Measurements from ENCODE around the gene CYP4F11. TPM values are rescaled to one million over a fixed set of nuclear protein-coding genes. Genes with fewer than 3 reads are reported as not detected.
"Not testable (repeated sequence)": the region's sequence is repeated elsewhere in the genome, so short reads cannot be mapped to it uniquely, and the experiment has no call there.

CYP4F11 gene
- total RNA-seq, 1 donor from 2014 or later, result not detected

DNA sequence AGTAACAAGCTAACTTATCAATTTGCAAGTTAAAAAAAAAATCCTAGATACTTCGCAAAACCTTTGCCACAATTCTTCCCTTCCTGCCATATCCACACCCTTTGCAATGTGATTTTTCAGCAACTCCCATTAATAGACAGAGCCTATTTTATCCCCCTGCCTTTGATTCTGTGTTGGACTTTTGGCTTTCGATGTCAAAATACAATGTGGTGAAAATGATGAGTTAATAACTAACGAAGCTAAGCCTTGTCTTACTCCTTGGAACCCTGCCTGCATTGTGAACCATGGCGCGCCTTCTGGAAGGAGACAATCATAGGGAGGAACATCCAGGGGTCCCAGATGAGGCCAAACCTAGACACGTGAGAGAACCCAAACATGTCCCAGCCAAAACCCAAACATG lies 42.9 kb downstream of the CYP4F11 start:
- DNase-seq (ENCODE audit: low spot score), result no peak
- Mint-ChIP-seq H3K4me3 (ENCODE audit: unreplicated experiment) (no peak overlapping the region), H3K27me3 (ENCODE audit: low read depth) (no peaks in the 10 kb centered on the region), H3K36me3 (ENCODE audit: low read depth) (no peaks in the 10 kb centered on the region), H3K27ac (ENCODE audit: unreplicated experiment) (no peak overlapping the region), H3K9me3 (ENCODE audit: low read depth) (peaks cover 11% of the 10 kb centered on the region), H3K4me1 (ENCODE audit: low read depth) (no peaks in the 10 kb centered on the region)
- TF ChIP-seq, protein P1, sequence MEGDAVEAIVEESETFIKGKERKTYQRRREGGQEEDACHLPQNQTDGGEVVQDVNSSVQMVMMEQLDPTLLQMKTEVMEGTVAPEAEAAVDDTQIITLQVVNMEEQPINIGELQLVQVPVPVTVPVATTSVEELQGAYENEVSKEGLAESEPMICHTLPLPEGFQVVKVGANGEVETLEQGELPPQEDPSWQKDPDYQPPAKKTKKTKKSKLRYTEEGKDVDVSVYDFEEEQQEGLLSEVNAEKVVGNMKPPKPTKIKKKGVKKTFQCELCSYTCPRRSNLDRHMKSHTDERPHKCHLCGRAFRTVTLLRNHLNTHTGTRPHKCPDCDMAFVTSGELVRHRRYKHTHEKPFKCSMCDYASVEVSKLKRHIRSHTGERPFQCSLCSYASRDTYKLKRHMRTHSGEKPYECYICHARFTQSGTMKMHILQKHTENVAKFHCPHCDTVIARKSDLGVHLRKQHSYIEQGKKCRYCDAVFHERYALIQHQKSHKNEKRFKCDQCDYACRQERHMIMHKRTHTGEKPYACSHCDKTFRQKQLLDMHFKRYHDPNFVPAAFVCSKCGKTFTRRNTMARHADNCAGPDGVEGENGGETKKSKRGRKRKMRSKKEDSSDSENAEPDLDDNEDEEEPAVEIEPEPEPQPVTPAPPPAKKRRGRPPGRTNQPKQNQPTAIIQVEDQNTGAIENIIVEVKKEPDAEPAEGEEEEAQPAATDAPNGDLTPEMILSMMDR (IDR thresholded peaks at IDR 0.05), result no peak

DNA sequence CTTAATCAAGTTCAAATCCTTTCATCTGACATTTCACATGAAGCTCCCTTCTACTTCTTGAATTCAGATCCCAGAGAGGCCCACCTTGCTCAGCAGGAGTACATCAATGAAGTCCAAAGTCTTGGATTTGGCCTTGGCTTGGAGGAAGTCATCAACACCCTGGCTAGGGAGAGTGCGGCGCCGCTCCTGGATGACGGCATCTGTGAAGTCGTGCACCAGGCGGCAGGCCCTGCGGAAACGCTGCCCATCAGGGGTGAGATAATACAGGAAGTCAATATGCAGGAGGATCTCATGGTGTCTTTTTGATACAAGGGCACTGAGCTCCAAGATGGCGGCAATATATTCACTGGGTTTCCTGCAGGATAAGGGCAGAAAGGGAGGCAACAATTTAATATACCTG lies 45.0 kb downstream of the CYP4F11 start:
- H3K4me1 Mint-ChIP-seq (ENCODE audit: low read depth); H3K9me3 Mint-ChIP-seq (ENCODE audit: low read depth); H3K4me3 Mint-ChIP-seq (ENCODE audit: unreplicated experiment); H3K27me3 Mint-ChIP-seq (ENCODE audit: low read depth); DNase-seq (ENCODE audit: low spot score); H3K27ac Mint-ChIP-seq (ENCODE audit: unreplicated experiment); H3K36me3 Mint-ChIP-seq (ENCODE audit: low read depth): not testable (repeated sequence)

DNA sequence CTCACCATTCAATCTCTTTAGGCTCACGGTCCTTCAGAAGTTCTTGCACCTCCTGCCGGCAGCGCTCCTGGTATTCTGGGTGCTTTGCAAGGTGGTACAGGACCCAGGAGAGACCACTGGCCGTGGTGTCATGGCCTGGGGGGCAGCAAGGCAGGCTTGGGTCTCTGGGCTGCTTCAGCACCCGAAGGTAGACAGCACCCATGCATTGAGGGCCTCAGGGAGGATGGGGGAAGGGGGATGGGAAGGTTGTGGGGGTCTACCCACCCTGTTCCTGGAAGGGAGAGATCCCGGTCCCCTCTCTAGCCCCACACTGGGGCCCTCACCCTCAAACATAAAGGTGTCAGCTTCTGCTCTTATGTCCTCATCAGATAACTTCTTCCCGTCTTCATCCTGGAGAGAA lies 48.4 kb downstream of the CYP4F11 start:
- no peaks in the 10 kb centered on the region for H3K27me3 Mint-ChIP-seq (ENCODE audit: low read depth)
- no peaks in the 10 kb centered on the region for H3K4me1 Mint-ChIP-seq (ENCODE audit: low read depth)
- H3K4me3 Mint-ChIP-seq (ENCODE audit: unreplicated experiment), result no peak overlapping the region
- H3K36me3 Mint-ChIP-seq (ENCODE audit: low read depth), result no peaks in the 10 kb centered on the region
- no peak overlapping the region for H3K27ac Mint-ChIP-seq (ENCODE audit: unreplicated experiment)
- no peaks in the 10 kb centered on the region for H3K9me3 Mint-ChIP-seq (ENCODE audit: low read depth)
- DNase-seq (ENCODE audit: low spot score), result no peak
- TF ChIP-seq, protein P1 (IDR thresholded peaks at IDR 0.05), result no peak

DNA sequence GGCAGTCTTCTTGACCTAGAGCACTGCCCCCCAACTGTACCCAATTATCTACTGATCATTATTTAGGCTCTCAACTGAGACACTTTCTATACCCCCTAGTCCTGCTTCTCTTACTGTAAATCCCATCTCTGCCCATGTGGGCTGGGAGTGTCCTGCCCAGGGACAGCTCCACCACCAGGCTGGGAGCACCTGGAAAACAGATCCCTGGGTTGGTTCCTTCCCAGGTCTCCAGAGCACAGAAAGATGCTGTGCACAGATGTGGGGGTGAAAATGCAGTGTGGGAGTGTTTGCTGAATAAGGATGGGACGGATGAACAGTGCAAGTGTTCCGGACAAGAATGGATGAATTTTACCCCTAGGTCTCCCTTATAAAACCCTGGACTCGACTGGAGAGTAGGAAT lies 49.2 kb downstream of the CYP4F11 start:
- Mint-ChIP-seq H3K36me3 (ENCODE audit: low read depth) (no peaks in the 10 kb centered on the region), H3K27ac (ENCODE audit: unreplicated experiment) (no peak overlapping the region)

DNA sequence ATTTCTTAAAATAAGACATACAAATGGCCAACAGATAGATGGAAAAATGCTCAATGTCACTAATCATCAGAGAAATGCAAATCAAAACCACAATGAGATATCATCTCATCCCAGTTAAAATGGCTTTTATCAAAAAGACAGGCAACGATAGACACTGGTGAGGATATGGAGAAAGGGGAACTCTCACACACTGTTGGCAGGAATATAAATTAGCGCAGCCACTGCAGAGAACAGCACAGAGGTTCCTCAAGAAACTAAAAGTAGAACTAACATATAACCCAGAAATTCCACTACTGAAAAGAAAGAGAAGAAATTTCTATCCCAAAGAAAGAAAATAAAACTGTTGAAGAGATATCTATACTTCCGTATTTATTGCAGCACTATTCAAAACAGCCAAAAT lies 51.0 kb downstream of the CYP4F11 start:
- H3K27me3 Mint-ChIP-seq (ENCODE audit: low read depth); DNase-seq (ENCODE audit: low spot score); H3K36me3 Mint-ChIP-seq (ENCODE audit: low read depth); H3K9me3 Mint-ChIP-seq (ENCODE audit: low read depth); H3K27ac Mint-ChIP-seq (ENCODE audit: unreplicated experiment); H3K4me3 Mint-ChIP-seq (ENCODE audit: unreplicated experiment); H3K4me1 Mint-ChIP-seq (ENCODE audit: low read depth): not testable (repeated sequence)

More for the DNA sequence above, 49.2 kb downstream of the CYP4F11 start:
- TF ChIP-seq, protein P1 (IDR thresholded peaks at IDR 0.05), result no peak
- Mint-ChIP-seq H3K9me3 (ENCODE audit: low read depth) (no peaks in the 10 kb centered on the region), H3K27me3 (ENCODE audit: low read depth) (no peaks in the 10 kb centered on the region), H3K4me1 (ENCODE audit: low read depth) (no peaks in the 10 kb centered on the region), H3K4me3 (ENCODE audit: unreplicated experiment) (no peak overlapping the region)
- no peak for DNase-seq (ENCODE audit: low spot score)

DNA sequence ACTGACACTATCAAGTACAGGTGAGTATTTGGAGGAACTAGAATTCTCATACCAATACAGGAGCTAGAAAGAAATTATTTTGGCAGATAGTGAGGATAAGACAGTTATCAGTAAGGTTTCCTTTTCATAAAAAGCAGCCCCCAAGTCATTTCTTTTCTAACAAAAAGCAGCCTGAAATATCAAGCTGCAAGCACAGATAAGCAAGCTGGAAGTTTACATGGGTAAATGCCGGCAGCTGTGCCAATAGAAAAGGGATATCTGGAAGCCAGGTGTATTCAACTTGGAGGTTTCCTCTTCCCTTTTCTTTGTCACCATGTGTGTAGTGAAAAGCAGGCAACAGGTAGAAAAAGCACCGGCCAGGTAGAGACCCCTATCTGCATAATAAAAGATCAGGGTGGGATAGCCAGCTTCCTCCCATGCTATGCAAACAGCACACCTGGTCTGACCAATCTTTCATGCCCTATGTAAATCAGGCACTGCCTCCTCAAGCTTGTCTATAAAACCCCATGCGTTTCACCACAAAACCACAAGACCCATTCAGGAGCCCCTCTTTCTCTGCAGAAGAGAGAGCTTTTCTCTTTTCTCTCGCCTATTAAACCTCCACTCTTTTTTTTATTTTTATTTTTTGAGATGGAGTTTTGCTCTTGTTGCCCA lies 59.4 kb downstream of the CYP4F11 start:
- H3K9me3 Mint-ChIP-seq (ENCODE audit: low read depth), result peaks cover 21% of the 10 kb centered on the region
- no peak overlapping the region for H3K27ac Mint-ChIP-seq (ENCODE audit: unreplicated experiment)
- H3K36me3 Mint-ChIP-seq (ENCODE audit: low read depth), result no peaks in the 10 kb centered on the region
- no peaks in the 10 kb centered on the region for H3K27me3 Mint-ChIP-seq (ENCODE audit: low read depth)
- H3K4me1 Mint-ChIP-seq (ENCODE audit: low read depth), result no peaks in the 10 kb centered on the region
- H3K4me3 Mint-ChIP-seq (ENCODE audit: unreplicated experiment), result no peak overlapping the region
- TF ChIP-seq, protein P1 (IDR thresholded peaks at IDR 0.05), result no peak
- DNase-seq (ENCODE audit: low spot score), result no peak

DNA sequence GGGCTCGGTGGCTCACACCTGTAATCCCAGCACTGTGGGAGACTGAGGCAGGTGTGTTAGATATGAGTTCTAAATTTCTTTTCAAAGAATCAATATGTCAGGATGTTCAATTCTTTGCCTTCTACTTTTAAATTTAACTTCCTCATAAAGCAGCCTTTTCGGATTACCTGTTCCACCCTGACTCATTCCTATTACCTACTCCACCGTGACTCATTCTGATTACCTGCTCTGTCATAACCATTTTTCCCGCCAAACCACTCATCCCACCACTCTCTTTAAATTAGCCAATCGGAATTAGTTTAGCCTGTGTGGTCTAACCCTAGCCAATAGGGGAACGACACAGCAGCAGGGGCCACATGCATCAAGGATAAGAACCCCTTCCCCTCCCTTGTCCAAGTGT lies 60.6 kb downstream of the CYP4F11 start:
- H3K9me3 Mint-ChIP-seq (ENCODE audit: low read depth), result peaks cover 19% of the 10 kb centered on the region
- H3K4me3 Mint-ChIP-seq (ENCODE audit: unreplicated experiment); H3K4me1 Mint-ChIP-seq (ENCODE audit: low read depth); DNase-seq (ENCODE audit: low spot score); H3K27ac Mint-ChIP-seq (ENCODE audit: unreplicated experiment); H3K36me3 Mint-ChIP-seq (ENCODE audit: low read depth); H3K27me3 Mint-ChIP-seq (ENCODE audit: low read depth): not testable (repeated sequence)

All from chondrocyte (in vitro differentiated cells).